ENCODE measurements around the gene CMYA5. TPM values are rescaled to one million over a fixed set of nuclear protein-coding genes. Genes with fewer than 3 reads are reported as not detected.

Gene CMYA5
- total RNA-seq, 3 donors from 2014 or later = 5.0 to 132 (median 37.0) TPM

DNA sequence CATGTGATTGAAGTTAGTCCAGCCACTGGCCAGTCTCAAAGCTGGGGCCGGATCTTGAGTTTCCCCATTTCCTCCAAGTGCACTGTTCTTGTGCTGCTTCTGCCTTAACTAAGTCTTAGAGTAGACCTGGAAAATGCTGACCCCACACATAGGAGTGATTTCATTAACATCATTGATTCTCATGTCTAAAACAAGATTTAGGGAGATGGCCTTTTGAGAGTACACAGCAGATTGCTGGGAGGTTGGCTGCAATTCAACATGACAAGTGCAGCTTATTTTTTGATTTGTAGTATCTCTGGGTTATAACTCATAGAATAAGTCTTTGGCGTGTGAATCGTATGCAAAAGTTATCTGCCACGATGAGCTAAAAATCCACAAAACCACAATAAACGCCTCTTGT is 131.0 kb downstream of the CMYA5 start:
- H3K4me1 ChIP-seq = no peaks in the 10 kb centered on the region
- TF ChIP-seq POLR2A (IDR thresholded peaks at IDR 0.05) (no peak), POLR2AphosphoS5 (IDR thresholded peaks at IDR 0.05) (no peak)
- TF ChIP-seq, protein P1, sequence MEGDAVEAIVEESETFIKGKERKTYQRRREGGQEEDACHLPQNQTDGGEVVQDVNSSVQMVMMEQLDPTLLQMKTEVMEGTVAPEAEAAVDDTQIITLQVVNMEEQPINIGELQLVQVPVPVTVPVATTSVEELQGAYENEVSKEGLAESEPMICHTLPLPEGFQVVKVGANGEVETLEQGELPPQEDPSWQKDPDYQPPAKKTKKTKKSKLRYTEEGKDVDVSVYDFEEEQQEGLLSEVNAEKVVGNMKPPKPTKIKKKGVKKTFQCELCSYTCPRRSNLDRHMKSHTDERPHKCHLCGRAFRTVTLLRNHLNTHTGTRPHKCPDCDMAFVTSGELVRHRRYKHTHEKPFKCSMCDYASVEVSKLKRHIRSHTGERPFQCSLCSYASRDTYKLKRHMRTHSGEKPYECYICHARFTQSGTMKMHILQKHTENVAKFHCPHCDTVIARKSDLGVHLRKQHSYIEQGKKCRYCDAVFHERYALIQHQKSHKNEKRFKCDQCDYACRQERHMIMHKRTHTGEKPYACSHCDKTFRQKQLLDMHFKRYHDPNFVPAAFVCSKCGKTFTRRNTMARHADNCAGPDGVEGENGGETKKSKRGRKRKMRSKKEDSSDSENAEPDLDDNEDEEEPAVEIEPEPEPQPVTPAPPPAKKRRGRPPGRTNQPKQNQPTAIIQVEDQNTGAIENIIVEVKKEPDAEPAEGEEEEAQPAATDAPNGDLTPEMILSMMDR (IDR thresholded peaks at IDR 0.05) = no peak
- DNase-seq (ENCODE audit: low spot score in 2 of 2) = no peak
- no peak overlapping the region for H3K4me3 ChIP-seq
- H3K27me3 ChIP-seq = no peaks in the 10 kb centered on the region
- intact Hi-C loops (cut with DNase I; ENCODE audit: low total_unique reads) = no loop called here
- no peaks in the 10 kb centered on the region for H3K36me3 ChIP-seq
- no peaks in the 10 kb centered on the region for H3K9me3 ChIP-seq
- no peak overlapping the region for H3K27ac ChIP-seq

DNA sequence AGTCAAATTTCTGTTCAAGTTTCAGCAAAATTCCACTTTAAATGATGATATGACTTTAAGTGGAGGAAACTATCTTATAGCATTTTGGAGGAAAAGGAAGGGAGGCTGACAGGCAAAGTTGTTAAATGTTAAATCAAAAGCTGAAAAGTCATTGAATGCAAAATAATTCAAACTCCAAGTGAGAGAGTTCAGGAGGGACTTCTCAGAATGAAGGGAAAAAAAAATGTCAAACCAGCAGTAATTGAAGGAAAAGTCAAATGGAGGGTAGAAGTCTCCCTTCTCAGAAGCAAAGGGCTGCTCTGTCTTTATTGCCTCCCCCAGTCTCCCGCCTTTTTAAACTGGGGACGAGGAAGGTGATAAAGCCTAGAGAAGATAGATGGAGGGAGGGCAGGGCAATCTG is 134.8 kb downstream of the CMYA5 start:
- no peak overlapping the region for H3K4me3 ChIP-seq
- H3K4me1 ChIP-seq = no peaks in the 10 kb centered on the region
- no peak for DNase-seq (ENCODE audit: low spot score in 2 of 2)
- no peaks in the 10 kb centered on the region for H3K36me3 ChIP-seq
- H3K9me3 ChIP-seq = no peaks in the 10 kb centered on the region
- no peak overlapping the region for H3K27ac ChIP-seq
- H3K27me3 ChIP-seq = no peaks in the 10 kb centered on the region
- TF ChIP-seq POLR2A (IDR thresholded peaks at IDR 0.05) (no peak), POLR2AphosphoS5 (IDR thresholded peaks at IDR 0.05) (no peak)
- TF ChIP-seq, protein P1 (IDR thresholded peaks at IDR 0.05) = no peak
- intact Hi-C loops (cut with DNase I; ENCODE audit: low total_unique reads) = no loop called here

DNA sequence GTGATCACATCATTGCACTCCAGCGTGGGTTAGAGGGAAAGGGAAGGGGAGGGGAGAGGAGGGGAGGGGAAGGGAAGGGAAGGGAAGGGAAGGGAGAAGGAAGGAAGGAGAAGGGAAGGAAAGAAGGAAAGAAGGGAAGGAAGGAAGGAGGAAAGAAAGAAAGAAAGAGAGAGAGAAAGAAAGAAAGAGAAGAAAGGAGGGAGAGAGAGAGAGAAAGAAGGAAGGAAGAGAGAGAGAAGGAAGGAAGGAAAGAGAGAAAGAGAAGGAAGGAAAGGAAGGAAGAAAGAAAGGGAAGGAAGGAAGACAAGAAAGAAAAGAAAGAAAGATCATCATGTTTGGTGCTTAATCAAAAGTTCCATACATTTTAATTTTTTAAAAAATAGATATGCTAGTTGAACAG is 136.2 kb downstream of the CMYA5 start:
- no peaks in the 10 kb centered on the region for H3K9me3 ChIP-seq
- H3K27me3 ChIP-seq = no peaks in the 10 kb centered on the region
- intact Hi-C loops (cut with DNase I; ENCODE audit: low total_unique reads) = no loop called here
- H3K4me3 ChIP-seq = no peak overlapping the region
- no peaks in the 10 kb centered on the region for H3K36me3 ChIP-seq
- DNase-seq (ENCODE audit: low spot score in 2 of 2) = no peak
- TF ChIP-seq POLR2AphosphoS5 (IDR thresholded peaks at IDR 0.05) (no peak), POLR2A (IDR thresholded peaks at IDR 0.05) (no peak)
- TF ChIP-seq, protein P1 (IDR thresholded peaks at IDR 0.05) = no peak
- H3K4me1 ChIP-seq = no peaks in the 10 kb centered on the region
- no peak overlapping the region for H3K27ac ChIP-seq

DNA sequence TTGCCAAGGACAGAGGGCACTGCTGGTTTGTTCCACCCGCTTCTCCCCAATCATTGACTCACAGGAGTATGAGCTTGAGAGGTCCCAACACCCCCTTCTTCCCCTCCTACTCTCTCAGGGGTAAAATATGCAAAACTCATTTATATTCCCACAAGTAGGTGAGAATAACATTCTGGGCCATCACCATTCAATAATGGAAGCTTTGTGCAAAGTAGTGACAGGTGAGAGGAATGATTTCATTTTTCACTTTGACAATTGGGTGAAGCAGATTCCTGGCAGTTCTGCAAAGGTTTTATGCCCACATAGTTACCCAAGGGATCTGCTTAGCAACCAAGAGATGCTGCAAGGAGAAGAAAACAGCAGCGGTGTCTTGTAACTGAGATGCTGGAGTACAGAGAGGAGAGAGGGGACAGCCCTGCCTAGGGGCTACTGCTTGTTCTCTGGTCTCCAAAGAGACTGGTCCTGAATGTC is 137.6 kb downstream of the CMYA5 start:
- Histone ChIP-seq H3K27ac (no peak overlapping the region), H3K27me3 (no peaks in the 10 kb centered on the region), H3K4me3 (no peak overlapping the region), H3K36me3 (no peaks in the 10 kb centered on the region), H3K4me1 (no peaks in the 10 kb centered on the region), H3K9me3 (no peaks in the 10 kb centered on the region)
- no peak for DNase-seq (ENCODE audit: low spot score in 2 of 2)
- intact Hi-C loops (cut with DNase I; ENCODE audit: low total_unique reads) = no loop called here
- TF ChIP-seq POLR2A (IDR thresholded peaks at IDR 0.05) (no peak), POLR2AphosphoS5 (IDR thresholded peaks at IDR 0.05) (no peak)
- TF ChIP-seq, protein P1 (IDR thresholded peaks at IDR 0.05) = no peak

DNA sequence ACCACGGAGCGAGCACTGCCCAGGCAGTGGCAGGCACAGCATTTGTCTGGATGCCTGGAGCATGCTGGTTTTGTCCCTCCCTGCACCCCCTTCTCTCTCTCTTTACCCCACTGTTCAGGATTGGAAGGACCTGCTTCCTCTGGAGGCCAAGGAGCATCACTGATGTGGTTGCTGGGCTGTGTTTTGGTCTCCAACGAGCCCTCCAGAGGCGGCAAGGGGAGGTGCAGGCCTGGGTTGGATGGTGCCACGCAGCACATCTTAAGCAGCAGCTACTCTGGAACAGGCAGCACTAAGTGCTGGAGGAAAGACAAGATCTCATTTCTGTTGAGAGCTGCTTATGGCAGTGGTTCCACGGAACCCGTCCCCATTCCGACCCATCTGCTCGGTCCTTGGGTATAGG is 139.6 kb downstream of the CMYA5 start:
- TF ChIP-seq POLR2A (IDR thresholded peaks at IDR 0.05) = no peak
- TF ChIP-seq, protein P1 (IDR thresholded peaks at IDR 0.05) = no peak
- Histone ChIP-seq H3K4me1 (no peaks in the 10 kb centered on the region), H3K36me3 (no peaks in the 10 kb centered on the region), H3K27ac (no peak overlapping the region), H3K27me3 (no peaks in the 10 kb centered on the region), H3K9me3 (no peaks in the 10 kb centered on the region), H3K4me3 (no peak overlapping the region)
- no peak for DNase-seq (ENCODE audit: low spot score in 2 of 2)
- intact Hi-C loops (cut with DNase I; ENCODE audit: low total_unique reads) = no loop called here

Measured in breast epithelium (tissue), 4 donors.